Transverse colon (tissue), 4 donors: Measurements from ENCODE around the gene KRTCAP2. TPM values are rescaled to one million over a fixed set of nuclear protein-coding genes. Genes with fewer than 3 reads are reported as not detected.

Experiments used
- DNase-seq: peaks from one replicate; pipeline ENCODE4 v3.0.0-alpha.2; 2019
- H3K27ac ChIP-seq, 4 donors: fragments of 200-600 bp; sonication (generic); 2 replicates each; pipeline ENCODE4 v1.5.1; 2016 to 2018; ENCODE audit warnings: inconsistent platforms in 4 of 4
- H3K27me3 ChIP-seq: fragments of 200-600 bp; sonication (generic); 2 replicates; pipeline ENCODE4 v1.5.1; 2017; ENCODE audit warnings: inconsistent platforms
- H3K36me3 ChIP-seq, 4 donors: fragments of 200-600 bp; sonication (generic); 2 replicates each; pipeline ENCODE4 v1.5.1; 2017 to 2019; ENCODE audit warnings: inconsistent platforms in 4 of 4
- H3K4me1 ChIP-seq, 4 donors: fragments of 200-600 bp; sonication (generic); 2 replicates each; pipeline ENCODE4 v1.5.1; 2017 to 2020; ENCODE audit warnings: inconsistent platforms in 4 of 4
- H3K4me3 ChIP-seq, 4 donors: fragments of 200-600 bp; sonication (generic); 1 replicate in 1 of 4; 2 replicates in 3 of 4; pipeline versions ENCODE4 v1.5.1 to v1.6.1; 2017 to 2019; ENCODE audit warnings: inconsistent platforms in 4 of 4
- H3K9me3 ChIP-seq, 2 donors: fragments of 200-600 bp; sonication (generic); 2 replicates each; pipeline ENCODE4 v1.5.1; 2017 to 2019; ENCODE audit warnings: inconsistent platforms in 2 of 2
- EP300 ChIP-seq: sonication (generic); formaldehyde crosslinking; IDR thresholded peaks from one replicate; pipeline ENCODE4 v1.6.1; 2017; ENCODE audit warnings: antibody characterized with exemption, low read depth
- POLR2A ChIP-seq: fragments of 450-650 bp; IDR thresholded peaks from one replicate; pipeline ENCODE4 v1.6.1; 2016; ENCODE audit warnings: antibody characterized with exemption, mild to moderate bottlenecking, moderate library complexity
- POLR2AphosphoS5 ChIP-seq, 3 donors: sonication (generic); formaldehyde crosslinking; IDR thresholded peaks; one replicate each; pipeline ENCODE4 v1.6.1; 2016; ENCODE audit warnings: antibody characterized with exemption in 3 of 3
- WGBS, 2 donors: methylation state at CpG; one replicate each; pipeline ENCODE4 v1.1.5; 2018; ENCODE audit warnings: low coverage in 1 of 2; 5-methylcytosine and 5-hydroxymethylcytosine counted together
- in situ Hi-C, 4 donors: fragments of 200-750 bp; cut with MboI; loops; one replicate each; pipeline versions ENCODE4 v1.15.0 to v1.15.1; 2017; ENCODE audit warnings: low sequenced_read_pairs in 3 of 4, low pct_ligation_motif_present in 1 of 4, low pct_unique_long_range_greater_than_20kb in 1 of 4
- intact Hi-C: fragments of 100-400 bp; cut with DNase I; formaldehyde crosslinking; loops from one replicate; pipeline ENCODE4 v1.15.1; 2023; ENCODE audit warnings: low total_unique reads
- total RNA-seq, 4 donors: library from RNA; depleted of rRNA; stranded (reverse); fragments of >200 nt; gene quantifications; one replicate each; pipeline ENCODE4 v1.1.0, GENCODE V29; 2016
- TF ChIP-seq, protein P1 (sequence below), 5 experiments: fragments of 200-600 bp in 3 of 5; fragments of 450-650 bp in 2 of 5; sonication (generic) in 3 of 5; IDR thresholded peaks; 1 replicate in 2 of 5; 2 replicates in 3 of 5; pipeline ENCODE4 v1.5.1; 2016 to 2017; ENCODE audit warnings: antibody characterized with exemption in 5 of 5, inconsistent platforms in 3 of 5, mild to moderate bottlenecking in 2 of 5, moderate library complexity in 1 of 5

The KRTCAP2 gene
- total RNA-seq, 4 donors from 2014 or later: 106 to 240 (median 131) TPM

DNA sequence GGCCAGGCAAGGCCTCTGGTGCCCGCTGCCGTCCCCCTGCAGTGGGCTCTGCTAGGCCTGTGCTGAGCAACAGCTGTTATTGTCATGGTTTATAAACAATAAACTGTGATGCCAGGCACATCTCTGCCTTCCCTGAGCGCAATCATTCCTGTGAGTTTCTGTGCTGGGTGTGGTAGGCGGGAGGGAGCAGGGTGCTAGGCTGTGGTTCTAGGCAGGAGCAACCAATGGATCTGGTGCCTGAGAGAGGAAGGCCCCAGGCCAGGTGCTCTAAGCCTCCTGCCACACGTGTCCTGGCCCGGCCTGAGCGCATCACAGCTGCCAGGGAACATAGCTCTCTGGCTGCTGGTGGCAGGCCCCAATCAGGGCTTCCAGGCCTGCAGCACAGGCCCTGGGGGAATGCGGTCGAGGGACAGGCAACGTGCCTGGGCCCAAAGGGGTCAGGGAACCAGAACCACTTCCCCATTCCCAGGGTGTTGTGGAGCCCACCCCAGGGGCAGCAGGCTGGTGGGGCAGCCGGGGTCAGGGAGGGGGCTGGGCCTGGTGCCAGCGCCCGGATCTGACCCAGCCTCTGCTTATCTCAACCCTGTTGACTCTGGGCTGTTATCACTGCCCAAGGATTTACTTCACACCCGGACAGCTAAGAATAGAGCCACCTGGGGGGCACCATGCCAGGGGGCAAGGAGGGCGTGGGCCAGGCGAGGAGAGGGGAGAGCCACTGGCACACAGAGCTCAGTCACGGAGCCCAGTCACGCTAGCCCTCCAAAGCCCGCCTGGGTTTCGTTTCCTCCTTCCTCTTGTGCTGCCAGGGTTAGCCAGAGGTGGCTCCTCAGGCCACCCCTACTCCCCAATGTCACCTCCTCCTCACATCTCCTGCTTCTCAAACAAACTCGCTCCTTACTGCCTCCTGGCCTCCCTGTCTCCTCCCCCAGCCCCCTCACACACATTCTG is 12.0 kb upstream of the KRTCAP2 start:
- in situ Hi-C loops: no loop called here
- Histone ChIP-seq H3K4me3 (no peak overlapping the region), H3K27ac (peak overlapping the region; percentile 48 to 69 (median 52)), H3K4me1 (peaks cover 10 to 38% (median 24%) of the 10 kb centered on the region in 4 donors), H3K9me3 (no peaks in the 10 kb centered on the region), H3K36me3 (no peaks in the 10 kb centered on the region), H3K27me3 (no peaks in the 10 kb centered on the region)
- peak; percentile 76 for DNase-seq
- TF ChIP-seq POLR2A: peak; percentile 12
- no peak for TF ChIP-seq EP300
- TF ChIP-seq, protein P1, sequence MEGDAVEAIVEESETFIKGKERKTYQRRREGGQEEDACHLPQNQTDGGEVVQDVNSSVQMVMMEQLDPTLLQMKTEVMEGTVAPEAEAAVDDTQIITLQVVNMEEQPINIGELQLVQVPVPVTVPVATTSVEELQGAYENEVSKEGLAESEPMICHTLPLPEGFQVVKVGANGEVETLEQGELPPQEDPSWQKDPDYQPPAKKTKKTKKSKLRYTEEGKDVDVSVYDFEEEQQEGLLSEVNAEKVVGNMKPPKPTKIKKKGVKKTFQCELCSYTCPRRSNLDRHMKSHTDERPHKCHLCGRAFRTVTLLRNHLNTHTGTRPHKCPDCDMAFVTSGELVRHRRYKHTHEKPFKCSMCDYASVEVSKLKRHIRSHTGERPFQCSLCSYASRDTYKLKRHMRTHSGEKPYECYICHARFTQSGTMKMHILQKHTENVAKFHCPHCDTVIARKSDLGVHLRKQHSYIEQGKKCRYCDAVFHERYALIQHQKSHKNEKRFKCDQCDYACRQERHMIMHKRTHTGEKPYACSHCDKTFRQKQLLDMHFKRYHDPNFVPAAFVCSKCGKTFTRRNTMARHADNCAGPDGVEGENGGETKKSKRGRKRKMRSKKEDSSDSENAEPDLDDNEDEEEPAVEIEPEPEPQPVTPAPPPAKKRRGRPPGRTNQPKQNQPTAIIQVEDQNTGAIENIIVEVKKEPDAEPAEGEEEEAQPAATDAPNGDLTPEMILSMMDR (IDR thresholded peaks at IDR 0.05): peak in 1 of 5 experiments; percentile 46
- TF ChIP-seq POLR2AphosphoS5 (IDR thresholded peaks at IDR 0.05): no peak
- WGBS, 2 donors: 47% methylated on average over 21 of the region's 21 CpGs; no CpG with 5 or more reads in 1 of the 2 donors
- intact Hi-C loops: no loop called here

DNA sequence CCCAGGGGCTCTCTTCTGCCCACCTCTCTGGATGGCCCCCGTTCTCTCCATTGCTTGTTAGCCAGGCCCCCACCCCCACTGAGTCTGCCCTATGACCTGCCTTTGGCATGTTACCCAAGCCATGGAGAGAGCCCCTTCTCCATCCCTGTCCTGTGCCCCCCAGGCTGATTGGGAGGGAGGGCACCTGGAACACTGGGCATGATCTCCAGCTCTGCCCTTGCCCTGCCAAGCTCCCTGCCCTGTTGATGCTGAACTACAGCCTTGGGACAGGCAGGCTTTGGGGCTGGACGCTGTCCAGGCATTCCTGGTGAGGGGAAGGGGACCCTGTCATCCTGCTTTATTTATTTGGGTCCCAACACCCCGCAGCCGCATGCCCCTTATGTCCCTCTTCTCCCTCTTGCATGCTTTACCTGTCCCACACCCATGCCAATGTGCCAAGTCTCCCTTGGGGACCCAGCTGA is 11.3 kb upstream of the KRTCAP2 start:
- DNase-seq: no peak
- Histone ChIP-seq H3K4me3 (no peak overlapping the region), H3K4me1 (peaks cover 10 to 38% (median 24%) of the 10 kb centered on the region in 4 donors), H3K27me3 (no peaks in the 10 kb centered on the region), H3K36me3 (no peaks in the 10 kb centered on the region), H3K9me3 (no peaks in the 10 kb centered on the region), H3K27ac (no peak overlapping the region)
- TF ChIP-seq EP300: no peak
- TF ChIP-seq POLR2AphosphoS5 (IDR thresholded peaks at IDR 0.05): no peak
- no peak for TF ChIP-seq POLR2A
- TF ChIP-seq, protein P1 (IDR thresholded peaks at IDR 0.05): no peak
- in situ Hi-C loops (no loop called here), intact Hi-C loops (no loop called here)
- 82% methylated on average over 4 of the region's 4 CpGs; no CpG with 5 or more reads in 1 of the 2 donors for WGBS, 2 donors

DNA sequence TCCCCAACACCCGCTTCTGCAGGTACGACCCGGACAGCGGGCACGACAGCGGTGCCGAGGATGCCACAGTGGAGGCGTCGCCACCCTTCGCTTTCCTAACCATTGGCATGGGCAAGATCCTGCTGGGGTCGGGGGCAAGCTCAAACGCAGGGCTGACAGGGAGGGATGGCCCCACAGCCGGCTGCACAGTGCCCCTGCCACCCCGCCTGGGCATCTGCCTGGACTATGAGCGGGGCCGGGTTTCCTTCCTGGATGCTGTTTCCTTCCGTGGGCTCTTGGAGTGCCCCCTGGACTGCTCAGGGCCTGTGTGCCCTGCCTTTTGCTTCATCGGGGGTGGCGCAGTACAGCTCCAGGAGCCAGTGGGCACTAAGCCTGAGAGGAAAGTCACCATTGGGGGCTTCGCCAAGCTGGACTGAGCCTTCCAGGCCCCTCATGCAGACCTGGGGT is 10.7 kb upstream of the KRTCAP2 start:
- intact Hi-C loops (no loop called here), in situ Hi-C loops (no loop called here)
- Histone ChIP-seq H3K27me3 (no peaks in the 10 kb centered on the region), H3K9me3 (no peaks in the 10 kb centered on the region), H3K4me3 (no peak overlapping the region), H3K4me1 (peaks cover 10 to 38% (median 24%) of the 10 kb centered on the region in 4 donors), H3K27ac (no peak overlapping the region), H3K36me3 (no peaks in the 10 kb centered on the region)
- TF ChIP-seq POLR2AphosphoS5 (IDR thresholded peaks at IDR 0.05) (no peak), EP300 (no peak), POLR2A (no peak)
- TF ChIP-seq, protein P1 (IDR thresholded peaks at IDR 0.05): no peak
- no peak for DNase-seq
- 87% methylated on average over 20 of the region's 20 CpGs; no CpG with 5 or more reads in 1 of the 2 donors for WGBS, 2 donors

DNA sequence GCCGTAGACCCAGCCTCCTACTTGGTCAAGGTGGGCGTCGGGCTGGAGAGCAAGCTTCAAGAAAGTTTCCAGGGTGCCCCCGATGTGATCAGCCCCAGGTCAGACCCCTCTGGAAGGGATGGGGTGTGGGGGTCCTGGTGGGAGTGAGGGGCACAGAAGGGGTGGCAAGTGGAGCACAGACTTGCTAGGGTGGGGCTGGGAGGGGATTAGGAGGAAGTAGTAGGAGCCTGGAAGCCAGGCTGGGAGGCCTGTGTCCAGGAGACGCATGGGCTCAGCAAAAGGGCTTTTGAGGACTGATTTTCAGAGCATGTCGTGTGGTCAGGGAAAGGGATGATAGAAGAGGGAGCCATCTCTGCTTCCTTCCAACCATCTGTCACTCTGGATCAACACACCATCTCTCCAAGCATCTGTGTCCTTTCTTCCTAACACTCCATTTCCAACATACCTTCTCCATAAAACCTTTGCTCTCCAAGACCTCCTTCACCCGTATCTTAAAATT is 9.0 kb upstream of the KRTCAP2 start:
- Histone ChIP-seq H3K4me3 (no peak overlapping the region), H3K27ac (no peak overlapping the region), H3K9me3 (no peaks in the 10 kb centered on the region), H3K4me1 (peaks cover 9 to 25% (median 22%) of the 10 kb centered on the region in 4 donors), H3K27me3 (no peaks in the 10 kb centered on the region), H3K36me3 (no peaks in the 10 kb centered on the region)
- TF ChIP-seq EP300 (no peak), POLR2A (no peak), POLR2AphosphoS5 (IDR thresholded peaks at IDR 0.05) (no peak)
- TF ChIP-seq, protein P1 (IDR thresholded peaks at IDR 0.05): no peak
- intact Hi-C loops: no loop called here
- WGBS, 2 donors: 79 to 91% methylated on average over 2 to 7 of the region's 7 CpGs
- no peak for DNase-seq
- in situ Hi-C loops: no loop called here
